ENCODE data around the gene COL4A1.

GRCh38 chr13:110224519-110224918, 82.4 kb downstream of the COL4A1 start:
- TF ChIP-seq, protein P1, sequence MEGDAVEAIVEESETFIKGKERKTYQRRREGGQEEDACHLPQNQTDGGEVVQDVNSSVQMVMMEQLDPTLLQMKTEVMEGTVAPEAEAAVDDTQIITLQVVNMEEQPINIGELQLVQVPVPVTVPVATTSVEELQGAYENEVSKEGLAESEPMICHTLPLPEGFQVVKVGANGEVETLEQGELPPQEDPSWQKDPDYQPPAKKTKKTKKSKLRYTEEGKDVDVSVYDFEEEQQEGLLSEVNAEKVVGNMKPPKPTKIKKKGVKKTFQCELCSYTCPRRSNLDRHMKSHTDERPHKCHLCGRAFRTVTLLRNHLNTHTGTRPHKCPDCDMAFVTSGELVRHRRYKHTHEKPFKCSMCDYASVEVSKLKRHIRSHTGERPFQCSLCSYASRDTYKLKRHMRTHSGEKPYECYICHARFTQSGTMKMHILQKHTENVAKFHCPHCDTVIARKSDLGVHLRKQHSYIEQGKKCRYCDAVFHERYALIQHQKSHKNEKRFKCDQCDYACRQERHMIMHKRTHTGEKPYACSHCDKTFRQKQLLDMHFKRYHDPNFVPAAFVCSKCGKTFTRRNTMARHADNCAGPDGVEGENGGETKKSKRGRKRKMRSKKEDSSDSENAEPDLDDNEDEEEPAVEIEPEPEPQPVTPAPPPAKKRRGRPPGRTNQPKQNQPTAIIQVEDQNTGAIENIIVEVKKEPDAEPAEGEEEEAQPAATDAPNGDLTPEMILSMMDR (IDR thresholded peaks at IDR 0.05; ENCODE audit: insufficient read depth, low read length) = no peak
- TF ChIP-seq GABPA (IDR thresholded peaks at IDR 0.05; ENCODE audit: low read depth) = no peak
- TF ChIP-seq POLR2AphosphoS5 (IDR thresholded peaks at IDR 0.05; ENCODE audit: low read depth) = no peak
